OCI-M2 (cell line): ENCODE results near the gene EMP3.
"Not testable (repeated sequence)": the region's sequence is repeated elsewhere in the genome, so short reads cannot be mapped to it uniquely, and the experiment has no call there.

ENCODE experiments used
- DNase-seq: peaks from one replicate; lab custom pipeline; 2025; ENCODE audit not compliant: unreplicated experiment; lab: John Stamatoyannopoulos, UW

EMP3 gene

DNA sequence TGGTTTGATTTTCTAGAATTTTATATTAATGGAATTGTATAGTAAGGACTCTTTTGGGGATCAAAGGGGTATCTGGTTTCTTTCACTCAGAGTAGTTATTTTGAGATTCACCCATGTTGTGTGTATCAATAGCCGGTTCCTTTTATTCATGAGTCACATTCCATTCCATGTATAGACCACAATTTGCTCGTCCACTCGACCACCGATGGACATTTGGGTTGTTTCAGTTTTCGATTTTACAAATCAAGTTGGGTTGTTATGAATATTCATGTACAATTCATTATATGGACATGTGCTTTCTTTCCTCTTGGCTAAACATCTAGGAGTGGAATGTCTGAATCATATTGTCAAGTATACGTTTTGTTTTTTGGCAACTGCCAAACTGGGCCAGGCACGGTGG, 9.6 kb upstream of the EMP3 start:
- no peak for DNase-seq

GRCh38 chr19:48317708-48317960, 7.7 kb upstream of the EMP3 start:
- DNase-seq: not testable (repeated sequence)

- no peak for DNase-seq
These were observed 6.9 kb upstream of the EMP3 start for GRCh38 chr19:48318286-48318987.

- DNase-seq: peak; percentile 20
These were observed 5.5 kb upstream of the EMP3 start for GRCh38 chr19:48319647-48320541.

- DNase-seq: peak; percentile 76
These were observed 4.1 kb upstream of the EMP3 start for GRCh38 chr19:48321372-48321621.

GRCh38 chr19:48321622-48322591, 3.4 kb upstream of the EMP3 start:
- DNase-seq: peak; percentile 91

- no peak for DNase-seq
These were observed 4.0 kb downstream of the EMP3 start for GRCh38 chr19:48329167-48329891.

DNA sequence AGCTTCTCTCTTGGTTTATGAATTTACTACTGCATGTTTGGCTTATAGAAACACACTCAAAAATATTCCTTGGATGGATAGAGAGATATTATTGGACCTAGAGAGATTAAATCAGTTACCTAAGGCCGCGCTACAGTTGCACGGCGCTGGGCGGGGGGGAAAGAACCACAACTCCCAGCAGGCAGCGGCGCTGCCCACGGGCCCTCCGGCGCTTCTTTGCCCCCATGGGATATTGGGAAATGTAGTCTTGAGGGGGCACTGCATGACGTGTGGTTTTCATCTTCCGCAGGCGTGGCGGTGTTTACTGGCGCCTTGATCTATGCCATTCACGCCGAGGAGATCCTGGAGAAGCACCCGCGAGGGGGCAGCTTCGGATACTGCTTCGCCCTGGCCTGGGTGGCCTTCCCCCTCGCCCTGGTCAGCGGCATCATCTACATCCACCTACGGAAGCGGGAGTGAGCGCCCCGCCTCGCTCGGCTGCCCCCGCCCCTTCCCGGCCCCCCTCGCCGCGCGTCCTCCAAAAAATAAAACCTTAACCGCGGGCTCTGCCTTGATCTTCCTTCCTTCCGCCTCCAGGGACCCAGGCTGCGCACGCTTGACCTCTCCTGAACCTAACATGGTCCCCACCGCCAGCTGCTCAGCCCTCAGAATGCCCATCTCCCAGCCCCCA, 4.8 kb downstream of the EMP3 start:
- no peak for DNase-seq

DNA sequence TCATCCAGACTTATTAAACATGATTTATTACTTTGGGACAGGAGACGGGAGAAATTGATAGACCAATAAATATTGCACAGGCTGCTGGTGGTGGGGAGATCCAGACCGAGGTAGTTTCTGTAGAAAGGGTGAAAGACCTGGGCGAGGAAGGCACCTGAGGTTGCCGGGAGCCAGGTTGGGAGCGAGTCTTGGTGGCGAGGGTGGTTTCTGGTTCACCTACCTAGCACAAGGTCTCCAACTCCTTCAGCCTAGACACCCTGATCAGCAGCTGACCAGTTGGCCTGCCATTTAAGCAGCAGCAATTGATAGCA, 7.0 kb downstream of the EMP3 start:
- no peak for DNase-seq

DNA sequence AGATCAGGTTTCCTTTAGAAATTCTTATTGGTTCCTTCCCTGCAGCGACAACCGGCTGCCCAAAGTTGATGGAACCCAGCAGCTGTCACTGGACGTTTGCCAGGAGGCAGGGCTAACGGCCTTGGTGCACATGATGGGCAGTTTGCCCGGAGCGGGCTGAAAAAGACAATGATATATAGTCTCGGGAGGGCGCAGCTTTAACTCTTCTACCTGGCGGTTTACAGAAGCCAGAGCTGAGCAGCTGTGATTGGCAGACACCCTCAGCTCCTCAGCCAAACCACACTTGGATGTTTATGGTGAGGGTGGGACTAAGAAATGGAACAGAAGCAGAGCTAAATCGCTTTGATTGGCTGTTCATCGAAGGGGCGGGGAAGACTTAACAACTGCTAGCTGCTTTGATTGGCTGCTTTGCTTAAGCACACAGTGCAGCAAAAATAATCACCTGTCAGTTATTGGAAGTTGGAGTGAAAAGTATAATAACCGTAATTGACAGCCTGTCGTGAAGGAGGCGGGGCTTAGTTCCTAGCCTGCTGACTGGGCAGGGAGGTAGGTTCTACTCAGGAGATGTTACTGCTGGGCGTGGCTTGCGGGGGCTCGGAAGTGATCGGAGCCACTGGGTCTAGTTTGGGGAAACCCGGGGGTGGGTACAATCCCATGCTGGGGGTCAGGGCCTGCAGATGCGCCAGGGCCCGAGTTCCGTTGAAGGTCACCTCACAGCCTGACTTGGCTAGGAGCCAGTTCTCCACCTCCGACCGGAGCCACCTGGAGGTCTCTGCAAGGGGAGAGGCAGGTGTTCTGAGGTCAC, 7.5 kb downstream of the EMP3 start:
- DNase-seq: peak; percentile 96

- DNase-seq: peak; percentile 79
These were observed 8.4 kb downstream of the EMP3 start for GRCh38 chr19:48333467-48334384.

DNA sequence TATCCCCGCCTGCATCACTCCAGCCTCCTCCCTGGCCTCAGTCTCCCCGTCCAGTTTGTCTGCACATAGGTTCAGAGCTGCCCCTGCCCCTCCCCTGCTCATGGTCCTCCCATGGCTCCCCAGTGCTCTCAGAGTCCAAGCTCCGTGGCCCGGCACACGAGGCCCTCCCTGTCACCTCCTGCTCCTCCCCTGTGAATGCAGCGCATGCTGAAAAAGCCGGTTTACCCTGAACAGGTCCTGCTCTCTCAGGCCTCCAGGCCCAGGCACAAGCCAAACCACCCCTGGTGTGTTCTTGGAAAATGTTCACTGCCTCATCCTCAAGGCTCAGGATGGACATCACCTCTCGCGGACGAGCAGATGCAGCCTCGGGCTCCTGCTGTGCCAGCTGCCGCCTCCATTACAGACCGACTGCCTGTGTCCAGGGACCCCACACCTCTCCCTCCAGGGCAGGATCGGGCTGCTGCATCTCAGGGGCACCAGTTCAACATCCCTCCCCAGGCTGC, 13.0 kb downstream of the EMP3 start:
- no peak for DNase-seq

GRCh38 chr19:48338802-48339503, 13.6 kb downstream of the EMP3 start:
- DNase-seq: no peak

- DNase-seq: no peak
These were observed 15.6 kb downstream of the EMP3 start for GRCh38 chr19:48340995-48341394.

- no peak for DNase-seq
These were observed 16.4 kb downstream of the EMP3 start for GRCh38 chr19:48341515-48342413.

DNA sequence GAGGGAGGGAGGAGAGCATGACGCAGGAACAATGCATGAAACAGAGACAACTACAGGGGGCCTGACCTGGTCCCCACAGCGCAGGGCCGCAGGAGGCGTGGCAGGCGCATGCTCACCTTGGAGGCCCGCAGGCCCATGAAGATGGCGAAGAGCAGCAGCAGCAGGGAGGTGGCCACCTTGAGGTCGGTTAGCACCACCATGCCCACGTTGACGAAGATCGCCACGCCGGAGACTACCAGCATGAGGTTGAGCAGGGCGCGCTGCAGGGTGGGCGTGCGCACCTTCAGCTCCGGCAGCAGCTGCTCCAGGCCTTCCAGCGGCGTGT, 17.0 kb downstream of the EMP3 start:
- DNase-seq: no peak

DNA sequence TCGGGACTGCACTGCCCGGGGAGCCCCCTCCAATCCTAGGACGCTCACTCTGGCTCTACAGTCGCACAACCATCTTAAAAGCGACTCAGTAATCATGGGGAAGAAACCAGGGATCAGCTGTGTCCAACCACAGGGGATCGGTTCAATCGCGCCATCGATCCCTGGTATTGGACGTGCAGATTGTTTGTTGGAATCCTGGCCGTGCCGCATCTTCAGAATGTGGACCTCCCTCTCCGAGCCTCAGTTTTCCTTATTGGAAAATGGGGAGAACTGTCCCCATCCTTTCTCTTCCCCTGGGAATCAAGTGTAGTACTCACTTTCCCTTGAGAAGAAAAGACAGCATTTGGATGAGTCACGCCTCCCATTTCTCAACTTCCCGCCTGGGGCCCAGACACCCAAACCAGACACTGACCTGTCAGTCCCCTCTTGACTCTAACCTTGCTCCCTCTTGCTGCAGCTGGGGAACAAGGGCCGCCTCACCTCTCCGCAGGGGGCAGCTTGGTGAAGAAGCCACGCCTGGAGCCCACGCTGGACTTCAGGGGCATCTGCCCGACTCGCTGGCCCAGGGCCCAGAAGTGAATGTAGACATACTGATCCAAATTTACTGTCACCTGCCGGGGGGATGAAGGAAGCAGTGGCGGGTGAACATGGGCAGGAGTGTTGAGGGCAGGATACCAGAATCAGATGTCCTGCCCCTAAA, 17.6 kb downstream of the EMP3 start:
- no peak for DNase-seq
